GM18868 (cell line): ENCODE measurements around the gene PPP1CC.
"Not testable (repeated sequence)": the region's sequence is repeated elsewhere in the genome, so short reads cannot be mapped to it uniquely, and the experiment has no call there.

Experiments
- ATAC-seq: cut with Tn5 transposase; IDR thresholded peaks from one replicate; pipeline ENCODE4 v1.9.1; 2021; ENCODE audit warnings: mild to moderate bottlenecking, moderate library complexity; ENCODE audit not compliant: unreplicated experiment

Gene PPP1CC

DNA sequence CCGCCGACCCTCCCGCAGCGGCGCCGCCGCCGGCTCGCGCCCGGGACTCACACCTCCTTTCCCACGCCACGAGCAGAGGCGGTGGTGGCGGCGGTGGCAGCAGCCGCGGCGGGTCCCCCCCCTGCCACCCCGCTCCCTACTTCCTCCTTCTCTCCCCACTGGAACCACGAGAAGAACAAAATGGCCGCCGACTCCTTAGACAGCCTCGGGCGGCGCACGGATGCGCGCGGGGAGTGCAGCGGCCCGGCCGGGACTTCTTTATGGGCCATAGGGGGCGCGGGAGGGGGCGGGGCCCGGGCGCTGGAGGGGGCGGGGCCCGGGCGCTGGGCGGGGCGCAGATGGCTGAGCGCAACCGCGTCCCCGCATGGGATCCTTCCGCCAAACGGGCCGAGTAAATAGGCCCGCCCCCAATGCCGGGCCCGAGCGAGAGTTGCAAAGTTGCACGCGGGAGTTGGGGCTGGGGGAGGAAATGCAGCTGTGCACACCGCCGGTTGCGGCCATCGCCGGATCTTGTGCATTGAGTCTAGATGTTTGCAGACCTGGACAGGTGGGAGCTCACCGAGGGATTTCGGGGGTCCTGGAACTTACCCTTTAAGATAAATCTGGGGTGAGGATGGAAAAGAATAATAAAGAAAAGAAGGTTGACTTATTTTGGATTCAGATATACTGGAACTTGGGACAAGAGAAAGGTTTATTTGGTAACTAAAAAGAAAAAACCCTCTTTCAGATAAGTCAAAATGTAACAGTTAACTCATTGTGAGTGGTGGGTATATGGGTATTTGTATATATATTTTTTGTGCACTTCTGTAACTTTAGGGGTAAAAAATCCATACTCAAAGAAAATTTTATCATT lies at the start of gene PPP1CC:
TSS of gene PPP1CC (minus strand) at position 174 of the 853 bp plus-strand sequence. CDS start 184 bp downstream, outside the sequence.
- ATAC-seq, result peak; percentile 80

DNA sequence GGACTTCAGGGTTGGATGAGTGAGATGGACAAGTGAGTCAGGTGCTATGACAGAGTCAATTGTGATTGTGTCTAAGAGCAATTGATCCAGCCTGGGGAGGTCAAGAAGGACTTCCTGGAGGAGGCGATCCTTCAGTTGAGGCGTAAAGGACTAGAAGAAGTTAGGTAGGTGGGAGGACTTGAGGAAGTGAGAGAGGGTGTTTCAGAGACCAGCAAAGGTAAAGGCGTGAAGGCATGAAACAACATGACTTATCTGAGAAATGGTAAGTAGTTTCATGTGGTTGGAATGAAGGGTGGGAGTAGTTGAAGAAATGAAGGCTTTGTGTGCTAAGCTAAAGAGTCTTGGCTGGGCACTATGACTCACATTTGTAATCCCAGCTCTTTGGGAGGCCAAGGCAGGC lies 48.9 kb upstream of the PPP1CC start:
- ATAC-seq, result no peak

DNA sequence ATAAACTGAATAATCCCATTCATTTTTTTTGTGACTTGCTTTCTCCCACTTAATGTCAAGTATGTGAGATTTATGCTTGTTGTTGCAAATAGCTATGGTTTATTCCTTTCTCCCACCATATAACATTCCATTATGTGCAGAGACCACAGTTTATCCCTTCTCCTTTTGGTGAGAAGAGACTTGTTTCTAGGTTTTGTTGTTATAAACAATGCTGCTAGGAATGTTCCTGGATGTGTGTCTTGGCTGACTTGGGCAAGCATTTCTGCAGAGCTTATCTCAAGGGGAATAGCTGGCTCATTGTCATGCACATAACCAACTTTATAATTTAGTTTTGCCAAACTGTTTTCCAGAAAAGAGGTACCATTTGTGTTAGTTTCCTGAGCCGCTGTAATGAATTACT lies 47.6 kb upstream of the PPP1CC start:
- ATAC-seq, result no peak

DNA sequence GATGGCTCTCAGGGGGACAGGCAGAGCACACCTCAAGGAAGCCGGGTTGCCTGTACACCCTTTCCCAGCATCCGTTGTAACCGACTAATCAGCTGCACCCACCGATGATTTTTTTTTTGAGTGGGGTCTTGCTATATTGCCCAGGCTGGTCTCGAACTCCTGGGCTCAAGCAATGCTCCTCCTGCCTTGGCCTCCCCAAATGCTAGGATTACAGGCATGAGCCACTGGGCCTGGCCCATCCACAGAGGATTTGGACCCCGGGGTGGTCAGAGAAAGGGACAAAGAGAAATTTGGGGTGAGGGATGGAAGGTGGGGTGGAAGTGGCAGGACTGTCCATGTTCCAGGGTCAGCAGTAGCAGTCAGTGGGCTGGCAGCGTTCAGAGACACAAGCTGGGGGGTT lies 43.3 kb upstream of the PPP1CC start:
- no peak for ATAC-seq

DNA sequence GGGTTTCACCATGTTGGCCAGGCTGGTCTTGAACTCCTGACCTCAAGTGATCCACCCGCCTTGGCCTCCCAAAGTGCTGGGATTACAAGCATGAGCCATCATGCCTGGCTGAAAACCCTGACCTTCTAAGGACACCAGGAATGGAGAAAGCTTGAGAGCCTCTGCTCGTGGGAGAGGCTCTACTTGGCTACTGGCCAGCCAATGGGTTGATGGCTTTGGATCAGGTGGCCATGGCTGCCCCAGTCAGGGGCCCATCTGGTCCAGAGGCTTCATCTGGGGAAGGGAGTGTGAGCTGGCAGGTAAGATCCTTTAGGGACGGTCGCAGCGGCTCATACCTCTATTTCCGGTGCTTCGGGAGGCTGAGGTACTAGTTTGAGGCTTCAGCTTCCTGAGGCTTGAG lies 42.5 kb upstream of the PPP1CC start:
- ATAC-seq, result no peak

DNA sequence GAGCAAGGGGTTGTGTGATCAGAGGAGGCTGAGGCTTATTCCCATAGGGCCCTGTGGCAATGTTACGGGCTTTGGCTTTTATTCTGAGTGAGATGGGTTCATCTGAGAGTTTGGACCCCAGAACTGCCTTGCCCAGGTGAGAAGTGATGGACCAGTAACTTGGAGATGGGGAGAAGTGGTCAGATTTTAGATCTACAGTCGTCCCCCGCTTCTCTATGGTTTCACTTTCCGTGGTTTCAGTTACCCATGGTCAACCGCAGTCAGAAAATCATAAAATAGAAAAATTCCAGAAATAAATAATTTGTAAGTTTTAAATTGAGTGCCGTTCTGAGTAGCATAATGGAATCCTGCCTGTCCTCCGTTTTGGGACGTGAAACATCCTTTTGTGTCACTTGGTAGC lies 40.2 kb upstream of the PPP1CC start:
- ATAC-seq, result no peak

DNA sequence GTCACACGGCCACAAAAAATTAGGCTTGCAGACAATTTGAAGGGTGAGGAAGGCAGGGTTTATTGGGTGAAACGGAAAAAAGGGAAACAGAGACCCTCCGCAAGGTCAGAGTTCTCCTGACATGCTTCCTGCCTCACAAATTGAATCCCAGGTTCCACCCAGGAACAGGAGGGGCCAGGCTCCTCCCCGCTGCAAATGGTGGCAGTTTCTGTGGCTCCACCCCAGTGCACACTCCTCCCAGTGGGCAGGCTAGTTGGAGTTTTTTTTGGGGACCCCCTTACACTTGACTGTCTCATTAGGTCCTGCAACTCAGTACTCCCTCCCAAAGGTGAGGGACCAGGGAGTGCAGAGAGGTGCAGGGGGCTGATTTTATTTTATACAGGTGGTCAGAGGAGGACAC lies 39.4 kb upstream of the PPP1CC start:
- ATAC-seq, result no peak

DNA sequence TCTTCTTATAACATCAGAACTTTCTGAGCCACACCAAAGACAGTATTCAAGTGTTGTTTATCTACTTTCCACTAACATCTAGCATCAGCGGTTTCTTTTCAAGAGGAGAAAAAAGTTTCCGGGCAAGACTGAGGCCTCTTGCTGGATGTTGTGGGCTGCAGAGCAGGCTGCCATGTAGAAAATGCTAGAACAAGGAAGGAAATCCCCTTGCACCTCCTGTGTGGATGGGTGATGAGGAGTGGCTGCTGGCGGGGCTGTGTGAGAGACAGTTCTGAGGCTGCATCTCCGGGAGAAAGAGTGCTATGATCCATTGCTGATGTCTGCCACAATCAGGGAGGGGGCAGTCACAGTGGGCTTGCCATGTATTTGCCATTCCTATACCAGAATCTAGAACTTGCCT lies 37.8 kb upstream of the PPP1CC start:
- ATAC-seq, result no peak

DNA sequence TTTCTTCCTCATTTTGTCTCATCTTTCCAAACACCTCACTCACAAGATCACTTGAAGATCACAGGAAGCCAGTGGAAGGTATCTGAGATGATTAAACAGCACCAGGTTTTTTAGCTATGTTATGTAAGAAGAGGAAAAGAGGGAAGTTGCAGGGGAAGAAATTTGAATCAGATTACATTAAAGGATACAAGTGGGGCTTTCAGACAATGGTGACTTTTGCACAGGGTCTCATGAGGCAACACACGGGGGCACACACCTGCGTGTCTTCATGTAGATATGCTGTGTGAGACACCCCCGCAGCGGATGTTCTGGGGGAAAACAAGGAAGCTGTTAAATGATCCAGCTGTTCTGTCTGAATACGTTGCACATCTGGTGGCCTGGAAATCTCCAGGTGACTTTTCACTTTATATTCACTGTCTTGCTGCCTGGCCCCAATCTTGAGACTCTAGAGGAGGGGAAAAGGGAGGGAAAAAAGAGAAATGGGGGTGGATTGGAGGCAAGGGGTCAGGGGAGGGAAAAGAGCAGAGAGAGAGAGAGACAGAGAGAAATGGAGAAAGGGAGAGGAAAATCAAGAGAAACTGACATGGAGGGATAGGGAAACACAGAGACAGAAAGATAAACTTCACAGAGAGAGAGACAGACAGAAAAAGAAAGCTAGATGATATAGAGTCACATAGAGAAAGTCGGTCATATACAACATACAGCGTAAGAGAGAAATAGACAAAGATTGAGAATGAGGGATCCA lies 36.3 kb upstream of the PPP1CC start:
- ATAC-seq, result no peak

DNA sequence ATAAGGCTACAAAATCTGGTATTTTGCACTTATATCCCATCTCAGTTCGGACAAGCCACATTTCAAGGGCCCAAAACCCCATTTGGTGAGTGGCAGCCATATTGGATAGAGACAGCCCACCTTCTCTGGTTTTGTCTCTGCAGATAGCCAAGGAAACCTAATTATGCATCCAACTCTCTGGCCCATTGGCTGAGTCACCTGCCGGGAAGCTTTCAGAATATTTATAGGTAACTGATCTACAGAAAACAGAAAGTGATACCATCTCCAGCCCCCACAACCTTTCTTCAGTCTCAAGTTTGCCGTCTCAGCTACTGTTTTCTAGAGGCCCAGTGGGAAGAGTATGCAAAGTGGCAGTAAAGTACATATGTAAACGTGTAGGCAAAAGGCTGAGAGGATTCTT lies 33.7 kb upstream of the PPP1CC start:
- ATAC-seq, result peak; percentile 92

DNA sequence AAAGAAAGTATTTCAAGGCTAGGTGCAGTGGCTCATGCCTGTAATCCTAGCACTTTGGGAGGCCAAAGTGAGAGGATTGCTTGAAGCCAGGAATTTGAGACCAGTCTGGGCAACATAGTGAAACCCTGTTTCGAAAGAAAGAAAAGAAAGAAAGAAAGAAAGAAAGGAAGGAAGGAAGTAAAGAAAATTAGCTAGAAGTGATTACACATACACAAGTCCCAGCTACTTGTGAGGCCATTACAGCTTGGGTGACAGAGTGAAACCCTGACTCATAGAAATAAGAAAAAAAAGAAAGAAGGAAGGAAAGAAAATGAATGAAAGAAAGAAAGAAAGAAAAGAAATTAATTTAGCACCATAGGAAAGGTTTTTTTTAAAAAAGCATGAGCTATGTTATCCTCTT lies 33.3 kb upstream of the PPP1CC start:
- ATAC-seq, result no peak

DNA sequence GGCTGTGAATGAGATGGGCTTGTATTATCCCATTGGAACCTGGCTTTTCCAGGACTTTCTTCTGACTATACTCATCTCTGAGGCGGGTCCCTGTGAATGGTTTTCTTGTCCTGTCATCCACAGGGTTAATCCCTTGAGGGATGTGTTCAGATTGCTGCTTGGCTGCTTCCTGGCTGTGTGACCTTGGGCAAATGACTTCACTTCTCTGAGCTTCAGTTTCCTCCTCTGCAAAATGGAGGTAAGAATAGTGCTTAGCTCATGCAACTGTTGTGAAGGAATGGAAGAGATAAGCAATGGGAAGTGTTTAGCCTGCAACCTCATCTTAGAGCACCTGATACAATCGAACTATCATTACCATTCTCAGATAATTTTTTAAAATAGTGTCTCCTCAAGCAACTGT lies 32.1 kb upstream of the PPP1CC start:
- no peak for ATAC-seq

DNA sequence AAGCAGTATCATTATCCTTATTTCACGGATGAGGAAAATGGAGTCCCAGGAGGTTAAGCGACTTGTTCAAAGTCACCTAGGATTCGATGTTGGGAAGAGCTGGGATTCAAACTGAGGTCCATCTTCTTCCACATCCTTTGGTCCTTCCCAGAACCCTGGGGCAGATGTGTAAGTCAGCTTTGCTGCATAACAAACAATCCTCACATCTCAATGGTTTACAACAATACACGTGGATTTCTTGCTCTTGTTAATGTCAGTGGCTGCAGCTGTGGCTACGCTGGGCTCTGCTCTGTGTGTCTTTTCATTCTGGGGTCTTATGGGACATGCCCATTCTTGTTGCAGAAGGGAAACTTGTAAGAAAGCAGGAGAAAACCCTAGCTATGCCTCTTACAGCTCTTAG lies 26.3 kb upstream of the PPP1CC start:
- no peak for ATAC-seq

DNA sequence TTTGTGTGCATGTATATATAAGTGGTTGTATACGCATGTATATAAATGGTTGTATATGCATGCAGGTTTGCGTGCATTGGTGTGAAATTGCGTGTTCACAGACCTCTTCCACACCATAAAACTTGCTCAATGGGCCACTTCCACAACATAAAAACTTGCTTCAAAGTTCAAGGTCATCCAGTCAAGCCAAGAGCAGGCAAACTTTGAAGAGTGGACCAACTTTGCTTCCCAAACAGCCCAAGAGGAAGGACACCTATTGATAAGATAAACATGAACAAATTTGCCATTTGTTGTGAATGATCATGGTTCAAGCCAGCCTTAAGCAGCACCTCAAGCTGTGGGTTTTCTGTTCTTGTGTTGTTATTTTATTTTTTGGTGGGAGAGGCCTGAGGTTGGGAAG lies 25.2 kb upstream of the PPP1CC start:
- no peak for ATAC-seq

DNA sequence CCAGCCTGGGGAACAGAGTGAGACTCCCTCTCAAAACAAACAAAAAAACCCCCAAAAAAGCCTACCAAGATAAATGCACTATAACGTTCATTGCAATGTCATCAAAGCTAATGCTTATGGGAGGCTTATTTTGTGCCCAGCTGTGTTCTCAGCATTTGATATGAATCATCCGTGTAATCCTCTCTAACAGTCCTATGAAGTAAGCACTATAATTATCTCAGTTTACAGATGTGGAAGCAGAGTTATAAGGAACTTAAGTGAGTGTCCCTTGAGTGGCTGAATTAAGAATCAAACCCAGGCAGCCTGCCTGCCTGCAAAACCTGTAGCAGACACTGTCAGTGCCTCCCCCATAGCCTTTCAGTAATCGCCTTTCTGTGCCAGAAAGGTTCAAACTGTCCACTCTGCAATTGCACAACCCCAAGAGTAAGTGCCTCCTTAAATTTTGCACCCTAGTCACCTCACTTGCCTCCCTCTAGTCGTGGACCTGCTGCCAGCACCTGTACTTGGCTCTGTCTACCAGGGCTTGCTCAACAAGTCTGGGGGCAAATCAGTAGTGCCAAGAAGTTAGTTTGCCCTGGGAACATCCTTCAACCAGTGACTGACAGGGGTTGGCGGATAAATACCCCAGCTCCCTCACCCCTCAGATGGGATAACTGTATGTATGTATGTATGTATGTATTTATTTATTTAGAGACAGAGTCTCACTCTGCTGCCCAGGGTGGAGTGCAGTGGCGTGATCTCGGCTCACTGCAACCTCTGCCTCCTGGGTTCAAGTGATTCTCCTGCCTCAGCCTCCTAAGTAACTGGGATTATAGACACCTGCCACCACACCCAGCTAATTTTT lies 23.8 kb upstream of the PPP1CC start:
- no peak for ATAC-seq

DNA sequence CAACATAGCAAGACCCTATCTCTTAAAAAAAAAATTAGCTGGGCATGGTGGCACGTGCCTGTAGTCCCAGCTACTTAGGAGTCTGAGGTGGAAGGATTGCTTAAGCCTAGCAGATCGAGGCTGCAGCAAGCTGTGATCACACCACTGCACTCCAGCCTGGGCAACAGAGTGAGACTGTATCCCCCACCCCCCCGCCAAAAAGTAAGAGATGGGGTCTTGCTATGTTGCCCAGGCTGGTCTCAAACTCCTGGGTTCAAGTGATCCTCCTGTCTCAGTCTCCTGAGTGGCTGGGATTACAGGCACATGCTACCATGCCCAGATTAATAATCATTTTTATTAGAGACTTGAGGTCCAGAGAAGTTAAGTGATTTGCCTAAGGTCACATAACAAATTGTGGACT lies 22.9 kb upstream of the PPP1CC start:
- not testable (repeated sequence) for ATAC-seq

DNA sequence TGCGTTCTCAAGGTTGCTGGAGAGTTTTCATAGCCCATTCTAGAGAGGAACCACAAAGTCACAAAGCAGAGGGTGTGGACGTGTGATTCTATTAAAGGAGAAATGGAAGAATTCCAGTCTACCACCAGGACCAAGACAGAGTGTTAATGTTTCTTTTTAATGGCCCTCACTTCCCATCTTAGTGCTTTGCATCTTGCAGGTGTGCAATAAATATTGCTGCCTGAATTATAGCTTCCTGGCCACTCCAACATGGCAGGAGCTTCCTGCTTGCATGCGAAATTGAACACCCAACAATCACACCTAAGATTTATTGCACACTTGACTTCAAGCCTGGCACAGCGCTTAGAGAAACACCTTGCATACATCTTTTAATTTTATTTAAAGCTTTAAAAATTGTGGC lies 22.4 kb upstream of the PPP1CC start:
- no peak for ATAC-seq

DNA sequence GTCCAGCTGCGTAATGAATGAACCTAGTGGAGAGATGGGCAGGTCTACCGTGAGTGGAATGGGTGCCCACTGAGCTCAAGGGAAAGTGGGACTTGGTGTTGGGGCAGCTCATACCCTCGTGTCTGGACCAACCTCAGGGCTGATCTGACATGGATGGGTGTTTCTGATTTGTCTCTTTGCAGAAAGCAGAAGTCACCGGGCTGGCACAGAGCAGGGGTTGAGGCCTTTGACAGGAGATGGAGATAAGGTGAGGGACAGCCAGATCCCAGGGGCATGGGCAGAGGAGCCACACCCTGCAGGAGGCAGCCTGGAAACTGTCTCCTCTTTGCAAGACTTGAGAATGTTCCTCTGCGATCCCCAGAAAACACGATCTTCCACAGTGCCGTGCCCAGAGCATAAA lies 20.9 kb upstream of the PPP1CC start:
- no peak for ATAC-seq

DNA sequence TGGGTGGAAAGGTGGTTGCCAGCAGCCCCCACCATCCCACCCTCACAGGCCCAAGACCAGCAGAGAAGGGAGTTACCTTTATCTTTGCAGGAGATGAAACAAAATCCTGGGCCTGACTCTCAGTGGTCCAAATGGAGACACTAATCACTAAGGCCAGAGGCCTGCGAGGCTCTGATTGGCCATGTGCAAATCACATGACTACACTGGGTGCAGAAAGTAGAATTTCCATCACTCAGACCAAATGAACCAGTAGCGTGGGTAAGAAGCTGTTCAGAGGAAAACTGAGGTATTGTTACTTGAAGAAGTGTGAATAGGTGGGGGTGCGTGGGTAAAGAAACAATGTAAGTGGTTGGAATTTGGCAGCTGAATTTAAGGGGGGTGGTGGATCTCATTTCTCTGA lies 20.2 kb upstream of the PPP1CC start:
- no peak for ATAC-seq

DNA sequence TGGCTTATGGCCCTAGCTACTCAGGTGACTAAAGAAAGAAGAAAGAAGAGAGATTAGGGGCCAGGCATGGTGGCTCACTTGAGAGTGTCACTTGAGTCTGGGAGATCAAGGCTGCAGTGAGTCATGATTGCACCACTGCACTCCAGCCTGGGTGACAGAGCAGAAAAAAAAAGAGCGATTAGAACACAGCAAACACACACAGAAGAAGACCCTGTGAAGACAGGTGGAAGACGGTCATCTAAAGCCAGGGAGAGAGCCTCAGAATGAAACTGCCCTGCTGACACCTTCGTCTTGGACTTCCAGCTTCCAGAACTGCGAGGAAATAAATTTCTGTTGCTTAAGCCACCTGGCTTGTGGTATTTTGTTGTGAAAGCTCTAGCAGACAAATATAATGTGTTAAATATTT lies 17.5 kb upstream of the PPP1CC start:
- no peak for ATAC-seq

DNA sequence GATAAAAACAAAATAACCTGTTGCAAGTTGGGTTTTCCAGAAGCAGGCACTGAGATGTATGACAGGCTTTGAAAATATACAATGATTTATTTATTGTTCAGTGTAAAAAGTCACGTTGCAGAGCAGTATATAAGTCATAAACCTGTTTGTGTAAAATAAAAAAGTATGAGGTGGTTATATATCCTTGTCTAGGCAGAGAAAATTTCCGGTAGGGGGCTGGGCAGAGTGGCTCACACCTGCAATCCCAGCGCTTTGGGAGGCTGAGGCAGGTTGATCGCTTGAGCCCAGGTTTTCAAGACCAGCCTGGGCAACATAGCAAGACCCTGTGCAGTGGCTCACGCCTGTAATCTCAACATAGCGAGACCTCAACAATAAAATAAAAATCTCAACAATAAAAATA lies 16.2 kb upstream of the PPP1CC start:
- no peak for ATAC-seq
